HCEC 1CT (cell line): ENCODE results near the gene SKAP2.
"Not testable (repeated sequence)": the region's sequence is repeated elsewhere in the genome, so short reads cannot be mapped to it uniquely, and the experiment has no call there.

Experiments used
- DNase-seq: peaks from one replicate; pipeline ENCODE4 v3.0.0-alpha.2; 2017

The SKAP2 gene

DNA sequence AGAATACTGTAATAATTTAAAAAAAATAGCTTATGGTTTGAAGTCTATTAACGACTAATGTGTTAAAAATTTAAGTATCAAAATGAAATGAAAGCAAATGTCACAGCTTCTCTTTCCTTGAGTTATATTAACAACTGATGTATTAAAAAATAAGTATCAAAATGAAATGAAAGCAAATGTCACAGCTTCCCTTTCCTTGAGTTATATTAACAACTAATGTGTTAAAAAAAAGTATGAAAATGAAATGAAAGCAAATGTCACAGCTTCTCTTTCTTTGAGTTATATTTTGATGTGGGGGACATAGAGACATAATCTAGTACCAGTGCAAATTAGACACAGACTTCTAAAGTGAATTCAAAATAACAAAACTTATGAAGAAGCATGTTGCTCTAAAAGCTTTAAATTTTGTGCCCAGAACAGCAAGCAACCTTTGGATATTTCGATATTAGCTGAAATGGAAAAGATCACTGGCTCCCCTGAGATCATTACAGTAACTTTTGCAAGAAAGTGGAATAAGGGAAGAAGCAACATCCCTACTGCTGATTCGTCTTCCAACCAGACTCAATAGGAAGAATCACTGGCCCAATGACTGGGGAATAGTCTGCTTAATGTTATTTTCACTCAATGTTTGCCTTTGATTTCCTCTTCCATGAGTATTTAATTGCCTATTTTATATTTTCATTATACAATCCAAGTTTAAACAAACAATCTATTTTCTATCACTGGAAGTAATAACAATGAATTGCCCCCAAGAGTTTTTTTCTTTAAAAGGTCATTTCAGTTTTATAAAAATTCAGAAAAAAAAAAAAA is 8.0 kb downstream of the SKAP2 start:
- DNase-seq, result no peak

DNA sequence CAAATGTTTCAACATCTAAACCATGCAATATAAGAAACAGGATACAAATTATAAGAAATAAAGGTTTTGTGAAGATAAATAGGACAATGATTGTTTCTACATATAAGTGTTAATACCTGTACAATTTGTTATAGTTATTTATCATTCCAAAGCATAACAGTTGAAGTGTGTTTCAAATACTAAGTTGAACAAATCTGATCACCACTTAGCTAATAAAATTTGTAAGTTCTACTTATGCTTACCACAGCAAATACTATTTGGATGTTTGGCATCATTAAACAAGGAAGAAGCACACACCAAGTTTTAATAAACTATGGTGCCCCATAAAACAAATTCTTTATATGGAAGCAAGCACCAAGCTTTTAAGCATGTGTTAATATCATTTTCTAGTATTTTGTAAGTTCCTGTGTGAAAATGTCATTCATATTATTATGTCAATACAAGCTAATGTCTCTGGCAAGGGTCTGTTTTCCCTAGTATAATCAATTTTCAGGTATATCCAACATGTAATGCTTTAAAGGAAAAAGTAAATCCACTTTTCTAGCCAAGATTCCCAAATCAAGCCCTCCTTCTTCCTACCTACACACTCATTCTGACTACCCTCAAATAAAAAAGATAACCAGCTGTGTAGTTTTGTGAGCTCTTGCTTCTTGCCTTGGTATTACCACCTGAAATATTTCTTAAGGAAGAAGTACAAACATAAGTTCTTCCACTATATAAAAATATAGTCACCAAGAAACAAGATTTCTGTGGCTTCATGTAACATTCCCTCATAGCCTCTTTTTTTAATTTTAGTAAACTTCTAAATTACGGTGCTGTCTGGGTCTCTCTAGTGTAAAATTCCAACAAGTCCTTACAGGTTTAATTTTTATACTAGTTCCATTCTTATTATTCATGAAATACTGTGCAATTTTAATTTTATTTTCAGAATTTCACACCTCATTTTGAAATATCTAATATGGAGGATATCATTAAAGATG is 9.2 kb downstream of the SKAP2 start:
- no peak for DNase-seq

DNA sequence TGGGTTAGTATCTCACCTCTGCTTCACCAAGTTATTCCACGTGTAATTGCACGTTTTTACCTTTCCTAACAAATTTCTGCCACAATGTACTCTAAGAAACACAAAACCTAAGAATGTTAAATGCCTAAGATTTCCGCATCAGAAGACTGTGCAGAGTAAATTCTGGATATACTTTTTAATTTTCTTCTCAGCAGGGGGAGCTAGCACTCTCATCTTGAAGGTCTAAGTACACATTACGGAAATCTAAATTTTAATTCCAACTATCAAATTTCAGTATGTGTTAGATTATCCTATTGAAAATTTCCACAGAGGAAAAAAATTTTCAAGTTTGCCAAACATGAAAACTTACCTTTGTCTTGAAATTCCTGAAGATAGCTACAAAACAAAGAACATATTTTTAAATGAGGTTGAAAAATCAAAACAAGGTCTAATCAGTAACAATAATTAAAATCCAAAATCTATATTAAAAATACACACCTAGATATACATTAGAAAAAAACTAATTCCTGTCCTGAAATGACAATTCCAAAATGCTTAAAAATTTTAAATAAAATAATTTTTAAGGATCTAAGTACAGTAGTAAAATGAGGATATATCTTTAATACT is 10.5 kb downstream of the SKAP2 start:
- DNase-seq, result peak; percentile 68

DNA sequence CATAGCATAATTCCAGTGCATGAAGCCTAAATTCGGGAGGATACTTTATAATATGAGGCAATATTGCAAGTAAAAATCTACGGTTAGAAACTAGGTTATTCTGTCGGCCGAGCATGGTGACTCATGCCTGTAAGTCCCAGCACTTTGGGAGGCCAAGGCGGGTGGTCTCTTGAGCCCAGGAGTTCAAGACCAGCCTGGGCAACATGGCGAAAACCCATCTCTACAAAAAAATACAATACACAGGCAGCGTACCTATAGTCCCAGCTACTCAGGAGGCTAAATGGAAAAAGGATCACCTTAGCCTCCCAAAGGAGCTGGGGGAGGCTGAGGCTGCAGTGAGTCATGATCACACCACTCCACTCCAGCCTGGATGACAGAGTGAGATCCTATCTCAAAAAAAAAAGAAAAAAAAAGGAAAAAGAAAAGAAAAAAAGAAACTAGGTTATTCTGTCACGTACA is 14.2 kb downstream of the SKAP2 start:
- DNase-seq, result peak; percentile 44

- DNase-seq, result peak; percentile 51
Observed at GRCh38 chr7:26843705-26844104, 20.7 kb downstream of the SKAP2 start.

GRCh38 chr7:26842897-26843296 is 21.5 kb downstream of the SKAP2 start:
- no peak for DNase-seq

DNA sequence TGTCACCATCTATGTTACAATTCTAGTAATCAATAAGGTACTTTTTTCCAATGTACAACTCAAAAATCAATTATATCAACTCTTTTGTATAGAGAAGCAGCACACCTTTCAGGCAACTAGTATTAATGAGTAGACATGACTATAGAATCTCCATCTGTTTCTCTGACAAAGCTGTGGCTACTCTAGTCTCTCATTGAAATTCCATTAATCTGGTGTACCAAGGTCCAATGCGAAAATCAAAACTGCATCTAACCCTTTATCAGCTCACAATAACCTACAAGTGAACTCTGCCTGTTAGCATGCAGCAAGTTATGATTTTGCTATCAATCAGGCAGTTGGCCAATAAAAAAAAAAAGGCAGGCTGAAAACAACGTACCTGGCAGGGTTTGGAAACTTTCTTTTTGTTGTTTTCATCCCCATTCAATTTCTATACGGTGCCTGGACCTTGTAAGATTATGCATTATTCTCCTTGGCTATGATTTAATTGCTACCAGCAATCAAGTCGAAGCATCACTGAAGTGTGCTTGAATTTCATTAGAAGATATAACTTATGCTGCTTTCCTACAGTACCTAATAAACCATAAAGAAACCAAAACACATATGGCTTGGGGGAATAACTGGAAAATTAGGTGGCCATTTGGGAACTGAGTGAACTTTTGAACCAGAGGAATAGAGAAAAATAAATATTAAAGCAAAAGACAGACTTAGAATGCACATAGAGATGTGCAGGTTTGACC is 23.2 kb downstream of the SKAP2 start:
- no peak for DNase-seq

GRCh38 chr7:26836793-26837192 is 27.6 kb downstream of the SKAP2 start:
- not testable (repeated sequence) for DNase-seq

GRCh38 chr7:26815426-26815825 is 49.0 kb downstream of the SKAP2 start:
- no peak for DNase-seq

- DNase-seq, result no peak
Observed at GRCh38 chr7:26813432-26813831, 51.0 kb downstream of the SKAP2 start.

DNA sequence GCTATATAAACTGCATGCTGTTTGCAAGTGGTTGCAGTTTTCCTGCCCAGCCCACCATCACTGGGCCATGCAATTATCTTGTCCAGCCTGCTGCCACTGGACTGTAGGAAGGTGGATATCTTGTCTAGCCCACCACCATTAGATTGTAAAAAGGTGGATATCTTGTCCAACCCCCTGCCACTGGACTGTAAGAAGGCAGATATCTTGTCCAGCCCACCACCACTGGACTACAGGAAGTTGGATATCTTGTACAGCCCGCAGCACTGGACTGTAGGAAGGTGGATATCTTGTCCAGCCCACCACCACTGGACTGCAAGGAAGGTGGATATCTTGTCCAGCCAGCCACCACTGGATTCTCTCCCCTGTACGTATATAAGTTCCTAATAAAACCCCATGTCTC is 69.8 kb downstream of the SKAP2 start:
- DNase-seq, result no peak

DNA sequence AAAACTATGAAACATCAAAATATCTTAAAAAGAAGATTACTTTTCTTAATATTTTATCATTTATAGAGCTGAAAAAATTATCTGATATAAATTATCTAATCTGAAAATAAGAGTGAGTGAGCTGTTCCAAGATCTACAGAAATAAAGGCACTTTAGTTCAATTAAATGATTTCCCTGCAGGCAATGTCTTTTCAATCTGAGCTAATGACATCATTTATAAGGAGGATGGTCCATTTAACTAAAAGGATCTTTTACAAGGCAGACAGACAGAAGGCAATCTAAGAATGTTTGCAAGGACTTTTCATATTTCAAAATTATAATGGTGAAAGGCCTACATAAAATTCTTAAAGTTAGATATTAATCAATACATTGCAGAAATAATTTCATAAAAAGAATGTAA is 71.8 kb downstream of the SKAP2 start:
- DNase-seq, result no peak

DNA sequence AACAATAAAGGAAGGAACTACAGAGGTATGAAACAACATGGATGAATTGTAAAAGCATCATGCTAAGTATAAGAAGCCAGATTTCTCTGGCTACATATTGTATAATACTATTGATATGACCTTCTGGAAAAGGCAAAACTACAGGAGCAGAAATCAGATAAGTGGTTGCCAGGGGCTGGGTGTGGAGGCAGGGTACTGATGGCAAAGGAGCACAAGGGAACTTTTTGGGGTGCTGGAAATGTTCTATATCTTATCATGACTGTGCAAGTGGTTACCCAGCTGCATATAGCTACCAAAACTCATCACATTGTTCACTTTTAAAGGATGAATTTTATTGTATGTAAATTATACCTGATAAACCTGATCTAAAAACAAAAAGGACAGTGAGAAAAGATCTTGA is 72.4 kb downstream of the SKAP2 start:
- no peak for DNase-seq

GRCh38 chr7:26789481-26790184 is 74.8 kb downstream of the SKAP2 start:
- no peak for DNase-seq

DNA sequence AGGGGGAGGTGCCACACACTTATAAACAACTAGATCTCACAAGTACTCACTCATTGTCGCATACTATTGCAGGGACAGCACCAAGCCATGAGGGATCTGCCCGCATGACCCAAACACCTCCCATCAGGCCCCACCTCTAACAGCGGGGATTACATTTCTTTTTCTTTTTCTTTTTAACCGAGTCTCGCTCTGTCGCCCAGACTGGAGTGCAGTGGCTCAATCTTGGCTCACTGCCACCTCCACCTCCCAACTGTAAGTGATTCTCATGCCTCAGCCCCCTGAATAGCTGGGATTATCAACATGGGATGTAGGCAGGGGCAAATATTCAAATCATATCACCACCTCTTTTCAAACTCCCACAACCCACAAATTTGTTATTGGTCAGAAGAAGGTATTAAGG is 76.7 kb downstream of the SKAP2 start:
- no peak for DNase-seq

DNA sequence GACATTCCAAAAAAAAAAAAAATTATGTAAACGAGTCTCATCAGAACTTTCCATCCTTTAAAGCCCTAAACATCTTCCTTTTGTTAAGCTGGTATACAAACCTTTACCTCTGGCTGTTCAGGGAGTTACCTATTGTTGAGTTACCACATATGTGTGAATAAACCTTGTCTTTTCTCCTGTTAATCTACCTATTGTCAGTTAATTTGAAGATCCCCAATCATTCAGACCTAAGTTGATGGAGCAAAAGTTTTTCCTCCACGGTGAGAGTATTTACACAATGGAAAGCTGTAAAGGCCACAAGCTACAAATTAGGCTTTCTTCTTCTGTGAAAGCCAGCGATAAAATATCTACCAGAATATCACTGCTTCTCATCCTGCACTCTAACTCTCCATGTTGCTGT is 80.3 kb downstream of the SKAP2 start:
- DNase-seq, result no peak

DNA sequence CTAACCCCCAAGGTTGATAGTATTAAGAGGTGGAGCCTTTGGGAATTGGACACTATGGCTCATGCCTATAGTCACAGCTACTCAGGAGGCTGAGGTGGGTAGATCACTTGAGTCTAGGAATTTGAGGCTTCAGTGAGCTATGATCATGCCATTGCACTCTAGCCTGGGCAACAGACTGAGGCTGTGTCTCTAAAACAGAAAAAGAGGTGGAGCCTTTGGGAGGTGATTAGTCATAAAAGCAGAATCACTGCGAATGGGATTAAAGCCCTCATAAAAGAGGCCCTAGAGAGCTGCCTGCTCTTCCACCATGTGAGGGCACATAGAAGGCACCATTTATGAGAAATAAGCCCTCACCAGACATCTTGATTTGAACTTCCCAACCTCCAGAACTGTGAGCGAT is 81.9 kb downstream of the SKAP2 start:
- peak; percentile 17 for DNase-seq

DNA sequence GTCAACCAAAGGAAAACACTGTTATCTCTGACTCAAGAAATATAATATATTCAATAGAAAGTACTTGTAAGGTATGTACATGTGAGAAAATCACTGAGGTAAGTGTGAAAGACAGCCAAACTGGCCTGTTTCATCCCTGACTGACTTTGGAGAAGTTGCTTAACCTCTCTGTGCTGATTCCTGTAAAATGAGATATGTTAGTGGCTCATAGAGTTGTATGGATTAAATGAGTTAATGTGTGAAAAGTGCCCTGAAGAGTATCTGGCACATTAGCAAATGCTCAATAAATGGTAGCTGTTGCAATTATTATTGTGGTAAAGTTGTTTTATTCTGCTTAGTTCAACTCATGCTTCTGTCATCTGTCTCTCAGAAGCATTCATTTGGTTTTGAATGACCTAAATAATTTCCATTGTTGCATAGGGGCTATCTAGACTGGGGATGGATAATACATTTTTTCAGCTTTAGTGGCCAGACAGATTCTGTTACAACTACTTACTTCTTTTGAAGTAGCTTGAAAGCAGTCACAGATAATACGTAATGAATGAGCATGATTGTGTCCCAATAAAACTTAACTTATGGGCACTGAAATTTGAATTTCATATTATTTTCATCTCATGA is 84.3 kb downstream of the SKAP2 start:
- no peak for DNase-seq

DNA sequence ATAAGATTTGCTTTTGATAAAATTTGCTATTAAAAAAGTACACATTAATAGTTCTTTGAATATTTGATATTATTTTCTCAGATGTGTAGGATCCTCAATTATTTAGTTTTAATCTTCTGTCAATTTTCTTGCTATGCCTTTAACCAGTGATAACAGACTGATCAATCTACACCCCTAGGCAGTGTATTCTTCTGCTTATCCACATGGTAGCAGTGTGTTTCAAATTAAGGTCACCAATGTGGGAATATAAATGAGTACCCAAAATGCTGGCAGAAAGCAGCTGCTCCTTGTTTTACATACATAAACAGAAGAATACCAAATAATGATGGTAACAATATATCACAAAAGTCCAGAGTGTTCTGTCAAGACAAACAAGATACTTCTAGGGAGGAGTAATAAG is 87.0 kb downstream of the SKAP2 start:
- DNase-seq, result peak; percentile 6

- DNase-seq, result no peak
Observed at GRCh38 chr7:26760501-26760900, 103.9 kb downstream of the SKAP2 start.

DNA sequence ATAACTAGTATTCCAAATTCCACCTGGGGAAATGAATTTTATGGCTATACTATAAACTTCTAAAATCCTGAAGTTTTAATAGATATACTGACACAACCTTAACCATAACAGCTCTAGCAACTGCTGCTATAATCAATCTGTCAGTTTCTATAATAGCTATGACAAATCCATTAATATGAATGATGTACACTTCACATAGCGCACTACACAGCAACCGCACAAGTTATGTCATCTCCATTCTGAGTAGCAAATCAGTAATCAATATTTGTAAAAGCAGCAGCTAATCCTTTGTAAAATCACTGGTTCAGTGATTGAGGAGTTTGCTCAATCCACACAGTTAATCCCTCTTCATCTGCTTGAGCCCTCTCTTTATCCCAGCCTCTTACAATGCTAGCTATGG is 105.3 kb downstream of the SKAP2 start:
- DNase-seq, result no peak

GRCh38 chr7:26743205-26743604 is 121.2 kb downstream of the SKAP2 start:
- DNase-seq, result no peak
